Ishikawa (cell line): ENCODE measurements around the gene MYH9.

Experiments
- CEBPB ChIP-seq: IDR thresholded peaks from 2 replicates; pipeline ENCODE4 v1.6.1; 2012
- CREB1 ChIP-seq: IDR thresholded peaks from 2 replicates; pipeline ENCODE4 v1.6.1; 2012; ENCODE audit warnings: low read depth
- EGR1 ChIP-seq: IDR thresholded peaks from 2 replicates; pipeline ENCODE4 v1.6.1; 2012
- EP300 ChIP-seq: IDR thresholded peaks from 2 replicates; pipeline ENCODE4 v1.6.1; 2012; ENCODE audit warnings: borderline replicate concordance
- FOXM1 ChIP-seq: IDR thresholded peaks from 2 replicates; pipeline ENCODE4 v1.6.1; 2012; ENCODE audit warnings: low read depth, borderline replicate concordance
- NFIC ChIP-seq: IDR thresholded peaks from 2 replicates; pipeline ENCODE4 v1.6.1; 2012
- RAD21 ChIP-seq: IDR thresholded peaks from 2 replicates; pipeline ENCODE4 v1.6.1; 2012; ENCODE audit warnings: low read depth
- REST ChIP-seq: IDR thresholded peaks from 2 replicates; pipeline ENCODE4 v1.6.1; 2012; ENCODE audit warnings: low read depth, mild to moderate bottlenecking
- TAF1 ChIP-seq: IDR thresholded peaks from 2 replicates; pipeline ENCODE4 v1.6.1; 2012; ENCODE audit warnings: low read depth, mild to moderate bottlenecking
- TCF12 ChIP-seq: IDR thresholded peaks from 2 replicates; pipeline ENCODE4 v1.6.1; 2012; ENCODE audit warnings: low read depth
- TEAD4 ChIP-seq: IDR thresholded peaks from 2 replicates; pipeline ENCODE4 v1.6.1; 2012
- USF1 ChIP-seq: IDR thresholded peaks from 2 replicates; pipeline ENCODE4 v1.6.1; 2012
- YY1 ChIP-seq: IDR thresholded peaks from 2 replicates; pipeline ENCODE4 v1.6.1; 2012; ENCODE audit warnings: low read depth
- ZBTB7A ChIP-seq: IDR thresholded peaks from 2 replicates; pipeline ENCODE4 v1.6.1; 2012; ENCODE audit warnings: low read depth
- TF ChIP-seq, protein P1 (sequence below): IDR thresholded peaks from 2 replicates; pipeline ENCODE4 v1.6.1; 2012

The MYH9 gene

GRCh38 chr22:36422287-36423014 lies 34.7 kb upstream of the MYH9 start:
- TF ChIP-seq USF1, result no peak
- TF ChIP-seq TCF12, result no peak
- TF ChIP-seq REST, result no peak
- no peak for TF ChIP-seq CEBPB
- no peak for TF ChIP-seq ZBTB7A
- TF ChIP-seq TEAD4, result no peak
- no peak for TF ChIP-seq TAF1
- TF ChIP-seq, protein P1, sequence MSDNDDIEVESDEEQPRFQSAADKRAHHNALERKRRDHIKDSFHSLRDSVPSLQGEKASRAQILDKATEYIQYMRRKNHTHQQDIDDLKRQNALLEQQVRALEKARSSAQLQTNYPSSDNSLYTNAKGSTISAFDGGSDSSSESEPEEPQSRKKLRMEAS, result no peak
- TF ChIP-seq RAD21, result no peak
- no peak for TF ChIP-seq EP300

- TF ChIP-seq FOXM1 (no peak), TEAD4 (no peak), RAD21 (no peak), CEBPB (no peak), EP300 (no peak), TCF12 (no peak), NFIC (no peak), YY1 (no peak), ZBTB7A (no peak), CREB1 (no peak), USF1 (no peak), EGR1 (no peak)
Observed at GRCh38 chr22:36419912-36420882, 32.4 kb upstream of the MYH9 start.

DNA sequence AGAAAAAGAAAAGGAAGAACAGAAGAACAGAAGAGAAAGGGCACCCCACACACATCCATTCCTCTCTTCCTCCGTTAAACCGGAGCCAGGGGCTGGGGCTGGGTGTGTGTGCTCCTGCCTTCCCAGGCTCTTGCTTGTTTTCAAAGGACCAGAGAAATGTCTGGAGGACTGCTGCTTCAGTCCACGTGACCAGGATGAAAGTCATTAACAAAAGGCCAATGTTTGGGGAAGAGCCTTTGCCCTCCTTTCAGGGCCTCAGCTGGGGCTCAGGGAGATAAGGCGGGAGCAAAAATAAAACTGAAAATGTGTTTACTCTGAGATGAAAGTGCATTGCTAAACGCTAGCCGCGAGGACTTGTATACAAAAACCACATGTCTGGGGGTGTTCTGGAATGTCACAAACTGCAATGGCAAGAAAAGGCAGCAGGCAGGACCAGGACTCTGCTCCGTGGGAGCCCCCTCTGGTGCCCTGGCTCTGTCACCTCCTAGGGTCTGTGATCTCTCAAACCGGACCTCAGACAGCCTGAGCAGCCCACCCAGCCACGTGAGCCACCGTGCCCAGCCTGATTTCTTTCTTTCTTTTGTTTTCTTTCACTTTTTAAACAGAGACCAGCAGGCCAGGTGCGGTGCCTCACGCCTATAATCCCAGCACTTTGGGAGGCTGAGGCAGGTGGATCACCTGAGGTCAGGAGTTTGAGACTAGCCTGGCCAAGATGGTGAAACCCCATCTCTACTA lies 31.6 kb upstream of the MYH9 start:
- TF ChIP-seq YY1 (no peak), RAD21 (no peak), FOXM1 (no peak), USF1 (no peak), TEAD4 (no peak), CEBPB (no peak), REST (no peak), EP300 (no peak), NFIC (no peak), CREB1 (no peak)
- TF ChIP-seq, protein P1, result no peak

DNA sequence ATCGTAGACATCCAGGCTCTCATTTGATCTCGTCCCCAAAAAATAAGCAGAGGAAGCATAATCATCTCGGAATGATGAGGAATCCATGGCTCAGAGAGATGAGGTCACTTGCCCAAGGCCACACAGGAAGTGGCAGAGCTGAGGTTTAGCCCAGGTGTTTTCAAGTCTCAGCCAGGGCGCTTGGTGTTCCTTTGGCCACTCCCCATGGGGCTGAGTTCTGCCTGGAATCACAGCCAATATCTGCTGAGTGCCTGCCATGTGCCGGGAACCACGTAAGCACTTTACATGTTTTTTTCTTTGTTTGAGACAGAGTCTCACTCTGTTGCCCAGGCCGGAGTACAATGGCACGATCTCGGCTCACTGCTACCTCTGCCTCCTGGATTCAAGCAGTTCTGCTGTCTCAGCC lies 29.5 kb upstream of the MYH9 start:
- TF ChIP-seq CEBPB (no peak), TCF12 (no peak), FOXM1 (no peak), EP300 (no peak), NFIC (no peak), RAD21 (no peak), EGR1 (no peak), USF1 (no peak), CREB1 (no peak), YY1 (no peak), TEAD4 (no peak), TAF1 (no peak), ZBTB7A (no peak), REST (no peak)
- TF ChIP-seq, protein P1, result no peak
